MM.1S (cell line): Measurements from ENCODE around the gene SH3BP2.

Experiments used
- DNase-seq: peaks from one replicate; pipeline ENCODE4 v3.0.0-alpha.2; 2015
- H2AFZ ChIP-seq: fragments of 300-600 bp; sonication (generic); 2 replicates; pipeline ENCODE4 v1.6.0; 2016; ENCODE audit warnings: antibody characterized with exemption, low read length
- H3F3A ChIP-seq: fragments of 300-600 bp; sonication (generic); 2 replicates; pipeline ENCODE4 v1.6.1; 2016; ENCODE audit warnings: mild to moderate bottlenecking, antibody characterized with exemption, low read length, moderate library complexity, mixed read lengths; ENCODE audit not compliant: insufficient read depth
- H3K27ac ChIP-seq: fragments of 300-600 bp; sonication (generic); 2 replicates; pipeline ENCODE4 v1.5.1; 2016; ENCODE audit warnings: mild to moderate bottlenecking, low read length
- H3K27me3 ChIP-seq: fragments of 300-600 bp; sonication (generic); replicated peaks from 2 replicates; pipeline ENCODE4 v1.6.0; 2016; ENCODE audit warnings: low read length; ENCODE audit not compliant: insufficient read depth
- H3K36me3 ChIP-seq: fragments of 300-600 bp; sonication (generic); replicated peaks from 2 replicates; pipeline ENCODE4 v1.6.1; 2016; ENCODE audit warnings: mild to moderate bottlenecking, low read length, mixed read lengths; ENCODE audit not compliant: insufficient read depth
- H3K4me1 ChIP-seq: fragments of 300-600 bp; sonication (generic); 2 replicates; pipeline ENCODE4 v1.6.1; 2016; ENCODE audit warnings: low read length, mixed read lengths
- H3K4me2 ChIP-seq: fragments of 300-600 bp; sonication (generic); 2 replicates; pipeline ENCODE4 v1.6.0; 2016; ENCODE audit warnings: low read depth, low read length
- H3K4me3 ChIP-seq: fragments of 300-600 bp; sonication (generic); 2 replicates; pipeline ENCODE4 v1.5.1; 2016; ENCODE audit warnings: low read length, mixed read lengths
- H3K79me2 ChIP-seq: fragments of 300-600 bp; sonication (generic); 2 replicates; pipeline ENCODE4 v1.6.1; 2016; ENCODE audit warnings: mixed run types, low read length, mixed read lengths
- H3K9ac ChIP-seq: fragments of 300-600 bp; sonication (generic); 2 replicates; pipeline ENCODE4 v1.6.1; 2016; ENCODE audit warnings: low read length, mixed read lengths
- H3K9me2 ChIP-seq: fragments of 300-600 bp; sonication (generic); replicated peaks from 2 replicates; pipeline ENCODE4 v1.6.1; 2016; ENCODE audit warnings: mild to moderate bottlenecking, low read length, mixed read lengths; ENCODE audit not compliant: insufficient read depth
- H3K9me3 ChIP-seq: fragments of 300-600 bp; sonication (generic); replicated peaks from 2 replicates; pipeline ENCODE4 v1.6.1; 2016; ENCODE audit warnings: mild to moderate bottlenecking, low read length, mixed read lengths; ENCODE audit not compliant: insufficient read depth
- H4K20me1 ChIP-seq: fragments of 300-600 bp; sonication (generic); 2 replicates; pipeline ENCODE4 v1.6.1; 2016; ENCODE audit warnings: mild to moderate bottlenecking, low read length, moderate library complexity, mixed read lengths; ENCODE audit not compliant: insufficient read depth
- CTCF ChIP-seq: fragments of 300-600 bp; sonication (generic); IDR thresholded peaks from 2 replicates; pipeline ENCODE4 v1.5.1; 2016; ENCODE audit warnings: antibody characterized with exemption, low read length, mixed read lengths
- EZH2 ChIP-seq: fragments of 300-600 bp; sonication (generic); optimal IDR thresholded peaks from 2 replicates; pipeline ENCODE3; 2017; ENCODE audit warnings: low read depth, mild to moderate bottlenecking, antibody characterized with exemption, low read length, mixed read lengths
- EZH2phosphoT487 ChIP-seq: fragments of 300-600 bp; sonication (generic); IDR thresholded peaks from 2 replicates; pipeline ENCODE4 v1.6.1; 2018; ENCODE audit warnings: antibody characterized with exemption, low read length

The SH3BP2 gene

GRCh38 chr4:2745516-2745915 is 47.4 kb upstream of the SH3BP2 start:
- Histone ChIP-seq H3K27me3 (no peaks in the 10 kb centered on the region), H3K9ac (peak overlapping the region; percentile 44; the same call in 1 of the 2 replicates), H3K27ac (peak overlapping the region; percentile 88), H3K4me3 (peak overlapping the region; percentile 5; the same call in 1 of the 2 replicates), H3K9me3 (no peaks in the 10 kb centered on the region), H4K20me1 (no peaks in the 10 kb centered on the region), H3K79me2 (peaks cover 40% of the 10 kb centered on the region), H2AFZ (no peak overlapping the region), H3K4me1 (peaks cover 40% of the 10 kb centered on the region), H3F3A (peaks cover 32% of the 10 kb centered on the region), H3K9me2 (no peaks in the 10 kb centered on the region), H3K36me3 (peaks cover 7% of the 10 kb centered on the region; the same call in 1 of the 2 replicates), H3K4me2 (peak overlapping the region; percentile 98)
- DNase-seq = no peak
- no peak for TF ChIP-seq EZH2
- no peak for TF ChIP-seq EZH2phosphoT487
- TF ChIP-seq CTCF = no peak

- Histone ChIP-seq H3K27me3 (no peaks in the 10 kb centered on the region), H3K9me3 (no peaks in the 10 kb centered on the region), H3K4me3 (peak overlapping the region; percentile 43), H2AFZ (peak overlapping the region; percentile 17; the same call in 1 of the 2 replicates), H4K20me1 (no peaks in the 10 kb centered on the region), H3K36me3 (peaks cover 7% of the 10 kb centered on the region; the same call in 1 of the 2 replicates), H3F3A (peaks cover 32% of the 10 kb centered on the region), H3K9ac (peak overlapping the region; percentile 71), H3K79me2 (peaks cover 46% of the 10 kb centered on the region), H3K4me1 (peaks cover 40% of the 10 kb centered on the region), H3K4me2 (peak overlapping the region; percentile 98), H3K27ac (peak overlapping the region; percentile 88), H3K9me2 (no peaks in the 10 kb centered on the region)
- TF ChIP-seq CTCF (no peak), EZH2phosphoT487 (no peak), EZH2 (no peak)
- peak; percentile 94 for DNase-seq
Measured at GRCh38 chr4:2745981-2746806, 46.7 kb upstream of the SH3BP2 start.

GRCh38 chr4:2746891-2747695 is 45.8 kb upstream of the SH3BP2 start:
- Histone ChIP-seq H3K79me2 (peaks cover 52% of the 10 kb centered on the region), H2AFZ (no peak overlapping the region; the same call in 1 of the 2 replicates), H3K4me1 (peaks cover 40% of the 10 kb centered on the region), H3K4me2 (peak overlapping the region; percentile 98), H3K27me3 (no peaks in the 10 kb centered on the region), H3K9me3 (no peaks in the 10 kb centered on the region), H4K20me1 (no peaks in the 10 kb centered on the region), H3K4me3 (peak overlapping the region; percentile 43), H3K9me2 (no peaks in the 10 kb centered on the region), H3K9ac (peak overlapping the region; percentile 71), H3K36me3 (peaks cover 7% of the 10 kb centered on the region; the same call in 1 of the 2 replicates), H3K27ac (peak overlapping the region; percentile 88), H3F3A (peaks cover 32% of the 10 kb centered on the region)
- TF ChIP-seq EZH2phosphoT487 (no peak), EZH2 (no peak), CTCF (no peak)
- no peak for DNase-seq
